Spinal cord (tissue), 10 donors: ENCODE measurements around the gene RAP2A. TPM values are rescaled to one million over a fixed set of nuclear protein-coding genes. Genes with fewer than 3 reads are reported as not detected.

ENCODE experiments used
- DNase-seq, 6 donors: peaks; one replicate each; pipeline versions ENCODE4 v3.0.0 to v3.0.0-alpha.2; 2013 to 2015; ENCODE audit warnings: low spot score in 6 of 6, low read depth in 4 of 6
- H3K27ac ChIP-seq: one replicate; pipeline ENCODE4 v1.5.1; 2013; ENCODE audit warnings: low read depth, low read length, control low read depth
- H3K27me3 ChIP-seq: one replicate; pipeline ENCODE4 v1.6.1; 2013; ENCODE audit warnings: low read length; ENCODE audit not compliant: control insufficient read depth, insufficient read depth
- H3K36me3 ChIP-seq: one replicate; pipeline ENCODE4 v1.6.1; 2013; ENCODE audit warnings: low read length; ENCODE audit not compliant: control insufficient read depth, insufficient read depth
- H3K4me1 ChIP-seq: one replicate; pipeline ENCODE4 v1.6.1; 2013; ENCODE audit warnings: low read length; ENCODE audit not compliant: control insufficient read depth, insufficient read depth
- H3K4me3 ChIP-seq: one replicate; pipeline ENCODE4 v1.5.1; 2013; ENCODE audit warnings: low read depth, low read length, control low read depth
- H3K9me3 ChIP-seq: one replicate; pipeline ENCODE4 v1.6.1; 2013; ENCODE audit warnings: low read length; ENCODE audit not compliant: control insufficient read depth, insufficient read depth
- WGBS: methylation state at CpG from one replicate; pipeline ENCODE4 v1.1.5; 2013; ENCODE audit warnings: missing lambda C conversion rate; ENCODE audit not compliant: insufficient coverage; 5-methylcytosine and 5-hydroxymethylcytosine counted together
- long read RNA-seq, 4 donors: transcript quantifications; one replicate each; lab custom pipeline, GENCODE V29; 2026
- polyA plus RNA-seq, 2 donors: library from polyadenylated mRNA; unstranded; fragments of 120-200 nt; gene quantifications; one replicate each; pipeline ENCODE4 v1.2.1, GENCODE V29; 2013; ENCODE audit not compliant: insufficient read length in 2 of 2
- total RNA-seq, 2 donors: library from RNA; depleted of rRNA in 1 of 2; stranded (reverse); fragments of 120-200 nt in 1 of 2; fragments of >200 nt in 1 of 2; gene quantifications; one replicate each; pipeline versions ENCODE4 v1.2.3 to v1.2.4, GENCODE V29; 2013 to 2014
- donor health status: healthy.

The RAP2A gene
- total RNA-seq, result 100 to 1,000 TPM in 1 of 2 donors, 10 to 100 TPM in 1; 83.9 to 248 TPM
- 100 to 1,000 TPM; 113 to 186 TPM for polyA plus RNA-seq
- long read RNA-seq, donor 1, full-length matches to known transcripts, result 61 of 61 reads
- long read RNA-seq, donor 1, partial matches to known transcripts, result 0 of 61 reads
- long read RNA-seq, donor 1, other reads (novel, unspliced or antisense), result 0 of 61 reads
- long read RNA-seq, donor 2, full-length matches to known transcripts, result 34 of 34 reads
- long read RNA-seq, donor 2, partial matches to known transcripts, result 0 of 34 reads
- long read RNA-seq, donor 2, other reads (novel, unspliced or antisense), result 0 of 34 reads
- long read RNA-seq, donor 3, full-length matches to known transcripts, result 37 of 37 reads
- long read RNA-seq, donor 3, partial matches to known transcripts, result 0 of 37 reads
- long read RNA-seq, donor 3, other reads (novel, unspliced or antisense), result 0 of 37 reads
- long read RNA-seq, donor 4, full-length matches to known transcripts, result 7 of 7 reads
- long read RNA-seq, donor 4, partial matches to known transcripts, result 0 of 7 reads
- long read RNA-seq, donor 4, other reads (novel, unspliced or antisense), result 0 of 7 reads

GRCh38 chr13:97433727-97434396 is at the start of gene RAP2A:
TSS of gene RAP2A (plus strand) at chr13:97434169. CDS start at chr13:97434471, 302 bp downstream.
- under 1% methylated on average over 94 of the region's 94 CpGs for WGBS
- peak within 1 kb of the TSS; percentile 83 for H3K4me3 ChIP-seq
- no peaks in the 10 kb centered on the region for H3K27me3 ChIP-seq
- peaks cover 4% of the 10 kb centered on the region for H3K4me1 ChIP-seq
- no peaks in the 10 kb centered on the region for H3K36me3 ChIP-seq
- H3K27ac ChIP-seq, result peak within 1 kb of the TSS; percentile 99
- peak; percentile 80 to 98 (median 86) for DNase-seq
- no peaks in the 10 kb centered on the region for H3K9me3 ChIP-seq

- WGBS, result no CpG with 5 or more reads among the region's 2 CpGs
- H3K36me3 ChIP-seq, result peaks cover 4% of the 10 kb centered on the region
- H3K4me1 ChIP-seq, result peaks cover 4% of the 10 kb centered on the region
- no peak overlapping the region for H3K27ac ChIP-seq
- H3K27me3 ChIP-seq, result no peaks in the 10 kb centered on the region
- no peak overlapping the region for H3K4me3 ChIP-seq
- H3K9me3 ChIP-seq, result no peaks in the 10 kb centered on the region
- DNase-seq, result no peak
These were observed 49.6 kb upstream of the RAP2A start for GRCh38 chr13:97384371-97384770.

- peaks cover 4% of the 10 kb centered on the region for H3K4me1 ChIP-seq
- H3K36me3 ChIP-seq, result peaks cover 4% of the 10 kb centered on the region
- no peak overlapping the region for H3K4me3 ChIP-seq
- H3K27ac ChIP-seq, result no peak overlapping the region
- no peaks in the 10 kb centered on the region for H3K27me3 ChIP-seq
- H3K9me3 ChIP-seq, result no peaks in the 10 kb centered on the region
- no peak for DNase-seq
These were observed 48.8 kb upstream of the RAP2A start for GRCh38 chr13:97385146-97385545.

- no peaks in the 10 kb centered on the region for H3K9me3 ChIP-seq
- no peaks in the 10 kb centered on the region for H3K27me3 ChIP-seq
- H3K27ac ChIP-seq, result no peak overlapping the region
- H3K36me3 ChIP-seq, result peaks cover 4% of the 10 kb centered on the region
- H3K4me1 ChIP-seq, result peaks cover 1% of the 10 kb centered on the region
- no CpG with 5 or more reads among the region's 3 CpGs for WGBS
- no peak overlapping the region for H3K4me3 ChIP-seq
- DNase-seq, result no peak
These were observed 48.1 kb upstream of the RAP2A start for GRCh38 chr13:97385854-97386253.

GRCh38 chr13:97386801-97387484 is 47.0 kb upstream of the RAP2A start:
- H3K4me3 ChIP-seq, result no peak overlapping the region
- H3K36me3 ChIP-seq, result peaks cover 4% of the 10 kb centered on the region
- no peak for DNase-seq
- no peaks in the 10 kb centered on the region for H3K4me1 ChIP-seq
- H3K27me3 ChIP-seq, result no peaks in the 10 kb centered on the region
- WGBS, result 100% methylated on average over 4 of the region's 4 CpGs
- H3K27ac ChIP-seq, result no peak overlapping the region
- H3K9me3 ChIP-seq, result no peaks in the 10 kb centered on the region

- H3K27me3 ChIP-seq, result no peaks in the 10 kb centered on the region
- peak overlapping the region; percentile 6 for H3K27ac ChIP-seq
- WGBS, result 95% methylated on average over 5 of the region's 5 CpGs
- no peaks in the 10 kb centered on the region for H3K4me1 ChIP-seq
- peaks cover 4% of the 10 kb centered on the region for H3K36me3 ChIP-seq
- no peak for DNase-seq
- H3K4me3 ChIP-seq, result no peak overlapping the region
- no peaks in the 10 kb centered on the region for H3K9me3 ChIP-seq
These were observed 46.5 kb upstream of the RAP2A start for GRCh38 chr13:97387485-97387839.

GRCh38 chr13:97387890-97388289 is 46.1 kb upstream of the RAP2A start:
- Histone ChIP-seq H3K9me3 (no peaks in the 10 kb centered on the region), H3K27me3 (no peaks in the 10 kb centered on the region), H3K4me1 (no peaks in the 10 kb centered on the region), H3K4me3 (no peak overlapping the region), H3K27ac (peak overlapping the region; percentile 6), H3K36me3 (peaks cover 4% of the 10 kb centered on the region)
- DNase-seq, result no peak
- no CpG with 5 or more reads among the region's 1 CpG for WGBS

- H3K9me3 ChIP-seq, result no peaks in the 10 kb centered on the region
These were observed 45.6 kb upstream of the RAP2A start for GRCh38 chr13:97388373-97388772.

GRCh38 chr13:97390941-97391600 is 42.9 kb upstream of the RAP2A start:
- Histone ChIP-seq H3K4me1 (no peaks in the 10 kb centered on the region), H3K4me3 (no peak overlapping the region), H3K9me3 (no peaks in the 10 kb centered on the region), H3K36me3 (peaks cover 4% of the 10 kb centered on the region), H3K27me3 (no peaks in the 10 kb centered on the region), H3K27ac (no peak overlapping the region)
- no peak for DNase-seq
- WGBS, result no CpG with 5 or more reads among the region's 3 CpGs

More at GRCh38 chr13:97388373-97388772, 45.6 kb upstream of the RAP2A start:
- Histone ChIP-seq H3K36me3 (peaks cover 4% of the 10 kb centered on the region), H3K4me3 (no peak overlapping the region), H3K27ac (no peak overlapping the region), H3K4me1 (no peaks in the 10 kb centered on the region), H3K27me3 (no peaks in the 10 kb centered on the region)
- WGBS, result no CpG with 5 or more reads among the region's 3 CpGs
- no peak for DNase-seq
